Endothelial cell of umbilical vein (primary cell): ENCODE results near the gene ZNF555. TPM values are rescaled to one million over a fixed set of nuclear protein-coding genes. Genes with fewer than 3 reads are reported as not detected.

ENCODE experiments used
- BruUV-seq: library from RNA; stranded (reverse); fragments of 400-500 nt; replicated peaks from 2 replicates; lab custom pipeline; 2021; lab: Mats Ljungman, UMichigan
- CTCF ChIA-PET: fragments of 300-600, 350-600 bp; sonication (Branson Sonifier 250); formaldehyde crosslinking; loops from one replicate; lab custom pipeline; 2021; ENCODE audit warnings: antibody characterized with exemption, inconsistent platforms; lab: Charles Lee
- POLR2A ChIA-PET: fragments of 300-600, 350-600 bp; sonication (Branson Sonifier 250); formaldehyde crosslinking; loops from one replicate; lab custom pipeline; 2021; ENCODE audit warnings: antibody characterized with exemption, inconsistent platforms; lab: Charles Lee
- DNase-seq: peaks from one replicate; pipeline ENCODE4 v3.0.0-alpha.2; 2011; ENCODE audit warnings: low read depth, low spot score
- FAIRE-seq: peaks from 2 replicates; lab custom pipeline; 2011; peaks lifted over from hg19 to GRCh38; lab: Jason Lieb, UNC
- H2AFZ ChIP-seq: 2 replicates; pipeline ENCODE4 v1.6.0; 2012; ENCODE audit warnings: low read depth, low read length, control low read depth, inconsistent platforms
- H3K27ac ChIP-seq: 2 replicates; pipeline ENCODE4 v1.5.1; 2011; ENCODE audit warnings: low read depth, mild to moderate bottlenecking, control low read depth, low read length, moderate library complexity; ENCODE audit not compliant: insufficient read depth
- H3K27me3 ChIP-seq, 2 experiments: 2 replicates each; pipeline versions ENCODE4 v1.6.0 to v1.6.1; 2011; ENCODE audit warnings: low read length in 2 of 2, mixed read lengths in 1 of 2; ENCODE audit not compliant: control insufficient read depth in 2 of 2, insufficient read depth in 2 of 2
- H3K36me3 ChIP-seq, 2 experiments: 2 replicates in 1 of 2; 3 replicates in 1 of 2; pipeline ENCODE4 v1.5.1; 2011; ENCODE audit warnings: low read length in 2 of 2, mild to moderate bottlenecking in 1 of 2, moderate library complexity in 1 of 2; ENCODE audit not compliant: control insufficient read depth in 2 of 2, insufficient read depth in 2 of 2; ENCODE audit errors: extremely low read depth in 1 of 2
- H3K4me1 ChIP-seq: 3 replicates; pipeline ENCODE4 v1.5.1; 2011; ENCODE audit warnings: mild to moderate bottlenecking, low read length; ENCODE audit not compliant: control insufficient read depth, insufficient read depth; ENCODE audit errors: extremely low read depth
- H3K4me2 ChIP-seq: 2 replicates; pipeline ENCODE4 v1.6.1; 2011; ENCODE audit warnings: low read length, control low read depth, mixed read lengths; ENCODE audit not compliant: insufficient read depth
- H3K4me3 ChIP-seq, 3 experiments: fragments of 200-600 bp in 1 of 3; sonication (generic), shearing (Covaris generic) in 1 of 3; replicated peaks in 1 of 3; 2 replicates each; pipeline ENCODE4 v1.5.1; 2011 to 2016; ENCODE audit warnings: control low read depth in 3 of 3, low read length in 3 of 3, mild to moderate bottlenecking in 2 of 3, inconsistent platforms in 1 of 3, low read depth in 1 of 3, moderate library complexity in 1 of 3; ENCODE audit not compliant: insufficient read depth in 1 of 3
- H3K79me2 ChIP-seq: 2 replicates; pipeline ENCODE4 v1.6.0; 2012; ENCODE audit warnings: low read length, inconsistent platforms; ENCODE audit not compliant: control insufficient read depth, insufficient read depth
- H3K9ac ChIP-seq: replicated peaks from 2 replicates; pipeline ENCODE3; 2011; ENCODE audit warnings: low read length, control low read depth; ENCODE audit not compliant: insufficient read depth; ENCODE audit errors: extremely low read depth
- H3K9me1 ChIP-seq: replicated peaks from 3 replicates; pipeline ENCODE4 v1.6.0; 2011; ENCODE audit warnings: mild to moderate bottlenecking, low read length; ENCODE audit not compliant: control insufficient read depth, insufficient read depth; ENCODE audit errors: extremely low read depth
- H3K9me3 ChIP-seq: replicated peaks from 2 replicates; pipeline ENCODE4 v1.5.1; 2012; ENCODE audit warnings: low read length, inconsistent platforms; ENCODE audit not compliant: control insufficient read depth, insufficient read depth
- H4K20me1 ChIP-seq: replicated peaks from 2 replicates; pipeline ENCODE3; 2011; ENCODE audit warnings: mild to moderate bottlenecking, low read length; ENCODE audit not compliant: control insufficient read depth, insufficient read depth; ENCODE audit errors: extremely low read depth
- FOS ChIP-seq: IDR thresholded peaks from 2 replicates; pipeline ENCODE4 v1.6.1; 2011; ENCODE audit warnings: mild to moderate bottlenecking, low read length, moderate library complexity, borderline replicate concordance; ENCODE audit not compliant: insufficient read depth
- JUN ChIP-seq: IDR thresholded peaks from 2 replicates; pipeline ENCODE4 v1.6.1; 2011; ENCODE audit warnings: borderline replicate concordance, low read depth; ENCODE audit not compliant: insufficient read length, insufficient read depth
- POLR2AphosphoS5 ChIP-seq: IDR thresholded peaks from 2 replicates; pipeline ENCODE4 v1.6.1; 2012; ENCODE audit warnings: low read depth, mild to moderate bottlenecking, control low read depth, low read length, moderate library complexity; ENCODE audit not compliant: insufficient read depth
- dilution Hi-C: fragments of 300-500 bp; cut with MboI; formaldehyde crosslinking; loops from one replicate; pipeline ENCODE4 v1.15.0; 2019; ENCODE audit warnings: low sequenced_read_pairs; ENCODE audit not compliant: extremely low pct_ligation_motif_present
- intact Hi-C: fragments of 100-400 bp; cut with micrococcal nuclease; formaldehyde crosslinking; loops from one replicate; pipeline ENCODE4 v1.10.0; 2022
- polyA plus RNA-seq, 4 experiments: library from polyadenylated mRNA; depleted of rRNA in 3 of 4; stranded (reverse) in 3 of 4; unstranded in 1 of 4; fragments of >200 nt; gene quantifications; 2 replicates each; pipeline versions ENCODE4 v1.2.1 to v1.2.3, GENCODE V29; 2011 to 2012; ENCODE audit warnings: missing spikeins in 1 of 4
- total RNA-seq: library from RNA; stranded (reverse); gene quantifications from 2 replicates; pipeline ENCODE4 v1.2.3, GENCODE V29; 2021
- TF ChIP-seq, protein P1 (sequence below), 2 donors: IDR thresholded peaks; 1 replicate in 1 of 2; 2 replicates in 1 of 2; pipeline ENCODE4 v1.5.1; 2011; ENCODE audit warnings: low read length in 2 of 2, mild to moderate bottlenecking in 2 of 2, moderate library complexity in 2 of 2, control low read depth in 1 of 2, inconsistent platforms in 1 of 2, low read depth in 1 of 2; ENCODE audit not compliant: insufficient read depth in 1 of 2; ENCODE audit errors: extremely low read depth in 1 of 2

Gene ZNF555
- total and polyA plus RNA-seq, 2 donors (not counting 3 experiments of a cell fraction or from before 2014, with no cell fraction given): 1.6 to 5.4 TPM

DNA sequence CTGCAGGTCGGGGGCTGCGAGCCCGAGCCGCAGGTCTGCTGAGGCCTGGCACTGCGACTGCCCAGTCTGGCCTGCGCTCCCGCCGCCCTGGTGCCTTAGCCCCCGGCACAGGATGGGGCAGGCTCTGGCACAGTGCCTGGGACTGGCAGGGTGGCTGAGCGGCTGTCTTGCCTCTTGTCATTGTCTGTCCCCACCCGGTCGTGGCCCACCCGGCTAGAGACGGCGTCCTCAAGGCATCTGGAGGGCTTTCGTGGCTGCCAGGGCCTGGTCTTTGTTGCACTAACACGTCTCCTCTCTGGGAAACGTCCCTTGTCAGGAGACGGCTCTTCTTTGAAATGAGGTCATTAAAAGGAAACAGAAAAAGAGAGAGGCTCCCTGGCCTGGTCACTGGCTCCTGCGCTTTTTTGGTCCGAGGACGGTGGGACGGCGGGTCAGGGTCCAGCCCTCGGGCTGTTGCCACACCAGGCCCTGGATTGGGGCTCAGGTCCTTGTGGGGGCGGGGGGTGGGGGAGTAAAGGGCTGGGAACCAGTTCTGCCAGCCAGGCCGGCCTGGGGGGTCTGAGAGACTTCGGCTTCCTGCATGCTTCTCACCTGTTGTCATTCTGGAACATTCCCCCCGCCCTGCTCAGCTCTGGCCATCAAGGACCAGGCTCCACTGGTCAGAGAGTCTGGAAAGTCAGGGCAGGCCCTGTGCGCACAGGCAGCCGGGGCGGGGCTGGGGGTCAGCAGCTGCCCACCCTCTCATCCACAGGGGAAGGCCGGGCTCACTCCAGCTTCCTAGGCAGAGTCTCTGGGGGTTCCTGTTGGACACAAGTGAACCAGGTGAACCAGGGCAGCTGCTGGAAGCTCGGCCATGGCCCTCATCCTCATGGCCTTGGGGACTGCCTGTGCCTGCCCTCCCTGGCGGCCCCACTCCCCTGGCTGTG is 27.8 kb upstream of the ZNF555 start:
- TF ChIP-seq, protein P1, sequence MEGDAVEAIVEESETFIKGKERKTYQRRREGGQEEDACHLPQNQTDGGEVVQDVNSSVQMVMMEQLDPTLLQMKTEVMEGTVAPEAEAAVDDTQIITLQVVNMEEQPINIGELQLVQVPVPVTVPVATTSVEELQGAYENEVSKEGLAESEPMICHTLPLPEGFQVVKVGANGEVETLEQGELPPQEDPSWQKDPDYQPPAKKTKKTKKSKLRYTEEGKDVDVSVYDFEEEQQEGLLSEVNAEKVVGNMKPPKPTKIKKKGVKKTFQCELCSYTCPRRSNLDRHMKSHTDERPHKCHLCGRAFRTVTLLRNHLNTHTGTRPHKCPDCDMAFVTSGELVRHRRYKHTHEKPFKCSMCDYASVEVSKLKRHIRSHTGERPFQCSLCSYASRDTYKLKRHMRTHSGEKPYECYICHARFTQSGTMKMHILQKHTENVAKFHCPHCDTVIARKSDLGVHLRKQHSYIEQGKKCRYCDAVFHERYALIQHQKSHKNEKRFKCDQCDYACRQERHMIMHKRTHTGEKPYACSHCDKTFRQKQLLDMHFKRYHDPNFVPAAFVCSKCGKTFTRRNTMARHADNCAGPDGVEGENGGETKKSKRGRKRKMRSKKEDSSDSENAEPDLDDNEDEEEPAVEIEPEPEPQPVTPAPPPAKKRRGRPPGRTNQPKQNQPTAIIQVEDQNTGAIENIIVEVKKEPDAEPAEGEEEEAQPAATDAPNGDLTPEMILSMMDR (IDR thresholded peaks at IDR 0.05; ENCODE audit: extremely low read depth in 1 of 2, insufficient read depth in 1 of 2, low read depth in 1 of 2, low read length in 2 of 2): no peak
- TF ChIP-seq POLR2AphosphoS5: no peak
- TF ChIP-seq FOS: no peak
- TF ChIP-seq JUN: no peak
- Histone ChIP-seq H3K36me3 (peaks cover 0 to 16% of the 10 kb centered on the region in 2 experiments), H3K9me1 (no peaks in the 10 kb centered on the region), H3K4me3 (no peak overlapping the region), H4K20me1 (no peaks in the 10 kb centered on the region), H2AFZ (no peak overlapping the region), H3K9me3 (no peaks in the 10 kb centered on the region), H3K4me2 (no peak overlapping the region), H3K9ac (no peak overlapping the region), H3K27ac (no peak overlapping the region), H3K27me3 (no peaks in the 10 kb centered on the region), H3K4me1 (no peaks in the 10 kb centered on the region), H3K79me2 (no peaks in the 10 kb centered on the region)
- intact Hi-C loops (no loop called here), dilution Hi-C loops (no loop called here)
- FAIRE-seq: no peak
- no peak for DNase-seq
- ChIA-PET CTCF (no interaction called here), POLR2A (no interaction called here)
- BruUV-seq: TSS peak; percentile 86
